ENCODE results near the gene ASTN2. TPM values are rescaled to one million over a fixed set of nuclear protein-coding genes. Genes with fewer than 3 reads are reported as not detected.

The ASTN2 gene
- total and polyA plus RNA-seq, 10 of the 15 experiments (the other 5 are each of a cell fraction or from before 2014, with no cell fraction given), result 1.4 to 15.7 (median 7.0) TPM

DNA sequence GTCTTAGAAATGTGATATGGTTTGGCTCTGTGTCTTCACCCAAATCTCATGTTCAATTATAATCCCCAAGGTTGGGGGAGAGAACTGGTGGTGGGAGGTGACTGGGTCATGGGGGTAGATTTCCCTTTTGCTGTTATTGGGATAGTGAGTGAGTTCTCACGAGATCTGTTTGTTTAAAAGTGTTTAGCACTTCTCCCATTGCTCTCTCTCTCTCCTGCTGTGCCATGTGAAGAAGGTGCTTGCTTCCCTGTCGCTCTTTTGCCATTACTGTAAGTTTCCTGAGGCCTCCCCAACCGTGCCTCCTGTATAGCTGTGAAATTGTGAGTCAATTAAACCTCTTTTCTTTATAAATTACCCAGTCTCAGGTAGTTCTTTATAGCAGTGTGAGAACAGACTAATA is 203.6 kb downstream of the ASTN2 start:
- in situ Hi-C loops (cut with MboI), result no loop called here

More for the DNA sequence above, 203.6 kb downstream of the ASTN2 start:
- Histone ChIP-seq H3K9ac (ENCODE audit: control insufficient read depth, insufficient read depth, low read length) (no peak overlapping the region), H3K27ac (ENCODE audit: control insufficient read depth, insufficient read depth) (no peak overlapping the region), H3K4me1 (ENCODE audit: control insufficient read depth, insufficient read depth, low read length) (no peaks in the 10 kb centered on the region), H2AFZ (ENCODE audit: control insufficient read depth, low read depth, low read length) (no peak overlapping the region), H4K20me1 (ENCODE audit: control insufficient read depth, insufficient read depth) (no peaks in the 10 kb centered on the region), H3K36me3 (ENCODE audit: control insufficient read depth in 2 of 2, insufficient read depth in 2 of 2, low read length in 1 of 2) (no peaks in the 10 kb centered on the region), H3K27me3 (replicated peaks in 1 of 2; ENCODE audit: control insufficient read depth in 2 of 2, insufficient read depth in 2 of 2, low read length in 1 of 2) (no peaks in the 10 kb centered on the region), H3K4me2 (ENCODE audit: control insufficient read depth, insufficient read depth) (no peak overlapping the region), H3K79me2 (ENCODE audit: control insufficient read depth, insufficient read depth, low read length) (no peaks in the 10 kb centered on the region), H3K4me3 (no peak overlapping the region), H3K9me3 (replicated peaks; ENCODE audit: control insufficient read depth, insufficient read depth, low read length) (no peaks in the 10 kb centered on the region)
- DNase-seq (ENCODE audit: low read depth, low spot score) (no peak), FAIRE-seq (no peak), ATAC-seq (no peak)
- WGBS (ENCODE audit: insufficient coverage, insufficient replicate concordance, low lambda C conversion rate, missing lambda C conversion rate), result 0% methylated on average over 3 of the region's 3 CpGs
- BruUV-seq (replicated peaks), result no TSS peak
- POLR2A ChIA-PET, result no interaction called here
- SMC1A ChIA-PET (ENCODE audit: uncharacterized antibody, unreplicated experiment), result interaction anchor here (0.7 kb wide), 1 partner anchor 194 kb away, joined by 3 read pairs; no protein-coding TSS in a partner anchor
- intact Hi-C loops (cut with micrococcal nuclease; ENCODE audit: unreplicated experiment), result no loop called here
- CTCF ChIA-PET, result no interaction called here
- TF ChIP-seq STAT3 (IDR thresholded peaks at IDR 0.05; ENCODE audit: low read depth, low read length) (no peak), NFXL1 (IDR thresholded peaks at IDR 0.05; ENCODE audit: borderline replicate concordance) (no peak), KLF5 (IDR thresholded peaks at IDR 0.05; ENCODE audit: partially characterized antibody) (no peak), ATF7 (IDR thresholded peaks at IDR 0.05; ENCODE audit: low read depth) (no peak), ESRRA (IDR thresholded peaks at IDR 0.05; ENCODE audit: low read length) (no peak), MTA3 (IDR thresholded peaks at IDR 0.05; ENCODE audit: borderline replicate concordance, low read length) (no peak), ETV6 (conservative IDR thresholded peaks at IDR 0.05 in 1 of 2, IDR thresholded peaks at IDR 0.05 in 1 of 2; ENCODE audit: borderline replicate concordance in 1 of 2, low read depth in 1 of 2) (no peak), IKZF2 (IDR thresholded peaks at IDR 0.05) (no peak), EP300 (IDR thresholded peaks at IDR 0.05; ENCODE audit: borderline replicate concordance in 1 of 2, control insufficient read depth in 1 of 2, low read depth in 2 of 2, low read length in 2 of 2) (no peak), ZSCAN29 (IDR thresholded peaks at IDR 0.05) (no peak), RELA (IDR thresholded peaks at IDR 0.05; ENCODE audit: borderline replicate concordance, partially characterized antibody) (no peak), LARP7 (IDR thresholded peaks at IDR 0.05) (no peak), SREBF2 (IDR thresholded peaks at IDR 0.05; ENCODE audit: low read length) (no peak)
- TF ChIP-seq, protein P1, sequence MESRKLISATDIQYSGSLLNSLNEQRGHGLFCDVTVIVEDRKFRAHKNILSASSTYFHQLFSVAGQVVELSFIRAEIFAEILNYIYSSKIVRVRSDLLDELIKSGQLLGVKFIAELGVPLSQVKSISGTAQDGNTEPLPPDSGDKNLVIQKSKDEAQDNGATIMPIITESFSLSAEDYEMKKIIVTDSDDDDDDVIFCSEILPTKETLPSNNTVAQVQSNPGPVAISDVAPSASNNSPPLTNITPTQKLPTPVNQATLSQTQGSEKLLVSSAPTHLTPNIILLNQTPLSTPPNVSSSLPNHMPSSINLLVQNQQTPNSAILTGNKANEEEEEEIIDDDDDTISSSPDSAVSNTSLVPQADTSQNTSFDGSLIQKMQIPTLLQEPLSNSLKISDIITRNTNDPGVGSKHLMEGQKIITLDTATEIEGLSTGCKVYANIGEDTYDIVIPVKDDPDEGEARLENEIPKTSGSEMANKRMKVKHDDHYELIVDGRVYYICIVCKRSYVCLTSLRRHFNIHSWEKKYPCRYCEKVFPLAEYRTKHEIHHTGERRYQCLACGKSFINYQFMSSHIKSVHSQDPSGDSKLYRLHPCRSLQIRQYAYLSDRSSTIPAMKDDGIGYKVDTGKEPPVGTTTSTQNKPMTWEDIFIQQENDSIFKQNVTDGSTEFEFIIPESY (IDR thresholded peaks at IDR 0.05), result no peak
- RAD21 ChIA-PET (ENCODE audit: unreplicated experiment), result no interaction called here
